Neural crest cell (in vitro differentiated cells): Measurements from ENCODE around the gene CCL22. TPM values are rescaled to one million over a fixed set of nuclear protein-coding genes. Genes with fewer than 3 reads are reported as not detected.
A peak's percentile ranks its signal among the peaks of the same experiment; 100 is the strongest.

Experiments used
- DNase-seq: peaks from one replicate; pipeline ENCODE4 v3.0.0; 2021; ENCODE audit warnings: low read depth, mixed read lengths, low spot score
- H3K27ac Mint-ChIP-seq: one replicate; pipeline ENCODE4 v1.8.0; 2021; ENCODE audit warnings: mild to moderate bottlenecking, mixed read lengths; ENCODE audit not compliant: unreplicated experiment
- H3K27me3 Mint-ChIP-seq: 2 replicates; pipeline ENCODE4 v1.8.0; 2021; ENCODE audit warnings: low read depth, mild to moderate bottlenecking, mixed read lengths
- H3K36me3 Mint-ChIP-seq: 2 replicates; pipeline ENCODE4 v1.8.0; 2021; ENCODE audit warnings: low read depth, mild to moderate bottlenecking, mixed read lengths
- H3K4me1 Mint-ChIP-seq: 2 replicates; pipeline ENCODE4 v1.8.0; 2021; ENCODE audit warnings: mixed read lengths
- H3K4me3 Mint-ChIP-seq: one replicate; pipeline ENCODE4 v1.8.0; 2021; ENCODE audit warnings: mild to moderate bottlenecking, mixed read lengths
- H3K9me3 Mint-ChIP-seq: 2 replicates; pipeline ENCODE4 v1.8.0; 2021; ENCODE audit warnings: mixed read lengths
- total RNA-seq: library from RNA; stranded (reverse); gene quantifications from 2 replicates; pipeline ENCODE4 v1.2.1, GENCODE V29; 2021
- TF ChIP-seq, protein P1 (sequence below): fragments of 200-600 bp; sonication (generic); conservative IDR thresholded peaks from 2 replicates; pipeline ENCODE4 v1.5.0; 2021; ENCODE audit warnings: antibody characterized with exemption, mild to moderate bottlenecking

CCL22 gene
- total RNA-seq, 1 donor from 2014 or later, result not detected

DNA sequence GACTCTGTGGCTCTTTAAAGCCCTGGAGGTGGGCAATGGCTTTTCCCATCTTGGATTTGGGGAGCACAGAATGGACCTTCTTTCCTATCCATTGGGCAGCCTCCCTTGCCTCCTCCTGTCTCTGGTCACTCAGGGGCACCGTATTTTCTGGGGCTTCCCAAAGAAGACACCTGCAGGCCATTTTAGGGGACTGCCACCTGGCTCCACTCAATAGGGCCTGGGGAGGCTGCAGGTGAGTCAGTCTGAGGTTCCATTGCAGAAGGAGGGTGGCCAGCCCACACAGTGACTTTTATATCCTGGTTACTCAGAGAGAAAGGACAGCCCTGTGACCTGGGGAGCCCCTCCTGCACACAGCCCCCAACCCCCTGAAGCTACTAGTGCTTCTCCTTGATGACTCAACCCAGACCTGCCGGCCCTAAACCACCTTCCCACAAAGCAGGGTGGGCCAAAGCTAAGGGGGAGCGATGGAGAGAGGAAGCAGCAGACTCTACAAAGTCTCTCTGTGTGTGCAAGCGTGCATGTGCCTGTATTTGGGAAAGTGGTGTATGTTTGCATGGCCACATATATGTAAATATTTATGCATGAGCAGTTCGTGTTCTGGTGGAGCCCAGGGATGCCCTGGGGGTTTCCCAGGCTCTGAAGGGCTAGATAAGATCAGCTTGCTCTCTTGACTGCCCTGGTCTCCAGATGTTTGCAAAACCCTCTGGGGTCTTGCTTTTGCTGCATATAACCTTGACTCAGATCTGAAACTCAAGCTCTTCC is 18.7 kb downstream of the CCL22 start:
- peaks cover 37% of the 10 kb centered on the region for H3K4me1 Mint-ChIP-seq
- TF ChIP-seq, protein P1, sequence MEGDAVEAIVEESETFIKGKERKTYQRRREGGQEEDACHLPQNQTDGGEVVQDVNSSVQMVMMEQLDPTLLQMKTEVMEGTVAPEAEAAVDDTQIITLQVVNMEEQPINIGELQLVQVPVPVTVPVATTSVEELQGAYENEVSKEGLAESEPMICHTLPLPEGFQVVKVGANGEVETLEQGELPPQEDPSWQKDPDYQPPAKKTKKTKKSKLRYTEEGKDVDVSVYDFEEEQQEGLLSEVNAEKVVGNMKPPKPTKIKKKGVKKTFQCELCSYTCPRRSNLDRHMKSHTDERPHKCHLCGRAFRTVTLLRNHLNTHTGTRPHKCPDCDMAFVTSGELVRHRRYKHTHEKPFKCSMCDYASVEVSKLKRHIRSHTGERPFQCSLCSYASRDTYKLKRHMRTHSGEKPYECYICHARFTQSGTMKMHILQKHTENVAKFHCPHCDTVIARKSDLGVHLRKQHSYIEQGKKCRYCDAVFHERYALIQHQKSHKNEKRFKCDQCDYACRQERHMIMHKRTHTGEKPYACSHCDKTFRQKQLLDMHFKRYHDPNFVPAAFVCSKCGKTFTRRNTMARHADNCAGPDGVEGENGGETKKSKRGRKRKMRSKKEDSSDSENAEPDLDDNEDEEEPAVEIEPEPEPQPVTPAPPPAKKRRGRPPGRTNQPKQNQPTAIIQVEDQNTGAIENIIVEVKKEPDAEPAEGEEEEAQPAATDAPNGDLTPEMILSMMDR, result no peak
- H3K4me3 Mint-ChIP-seq, result no peak overlapping the region
- no peaks in the 10 kb centered on the region for H3K36me3 Mint-ChIP-seq
- no peaks in the 10 kb centered on the region for H3K9me3 Mint-ChIP-seq
- H3K27me3 Mint-ChIP-seq, result no peaks in the 10 kb centered on the region
- H3K27ac Mint-ChIP-seq, result peak overlapping the region; percentile 92
- no peak for DNase-seq

- H3K36me3 Mint-ChIP-seq, result no peaks in the 10 kb centered on the region
- no peak overlapping the region for H3K4me3 Mint-ChIP-seq
- no peak overlapping the region for H3K27ac Mint-ChIP-seq
Measured at GRCh38 chr16:57379579-57379978, 21.0 kb downstream of the CCL22 start.

GRCh38 chr16:57380671-57381462 is 22.3 kb downstream of the CCL22 start:
- Mint-ChIP-seq H3K4me1 (peaks cover 14% of the 10 kb centered on the region), H3K27ac (no peak overlapping the region)
- no peak for DNase-seq

More at GRCh38 chr16:57379579-57379978, 21.0 kb downstream of the CCL22 start:
- Mint-ChIP-seq H3K27me3 (no peaks in the 10 kb centered on the region), H3K9me3 (no peaks in the 10 kb centered on the region), H3K4me1 (peaks cover 16% of the 10 kb centered on the region)
- TF ChIP-seq, protein P1, result no peak
- DNase-seq, result no peak

GRCh38 chr16:57381791-57382534 is 23.4 kb downstream of the CCL22 start:
- no peaks in the 10 kb centered on the region for H3K9me3 Mint-ChIP-seq
- H3K27me3 Mint-ChIP-seq, result peaks cover 3% of the 10 kb centered on the region
- peaks cover 14% of the 10 kb centered on the region for H3K4me1 Mint-ChIP-seq
- H3K4me3 Mint-ChIP-seq, result no peak overlapping the region
- TF ChIP-seq, protein P1, result no peak
- H3K27ac Mint-ChIP-seq, result no peak overlapping the region
- DNase-seq, result no peak
- no peaks in the 10 kb centered on the region for H3K36me3 Mint-ChIP-seq

More at GRCh38 chr16:57380671-57381462, 22.3 kb downstream of the CCL22 start:
- TF ChIP-seq, protein P1, result no peak
- H3K27me3 Mint-ChIP-seq, result no peaks in the 10 kb centered on the region
- no peak overlapping the region for H3K4me3 Mint-ChIP-seq
- H3K9me3 Mint-ChIP-seq, result no peaks in the 10 kb centered on the region
- no peaks in the 10 kb centered on the region for H3K36me3 Mint-ChIP-seq

- H3K27me3 Mint-ChIP-seq, result peaks cover 3% of the 10 kb centered on the region
- H3K36me3 Mint-ChIP-seq, result no peaks in the 10 kb centered on the region
- no peak overlapping the region for H3K27ac Mint-ChIP-seq
- no peaks in the 10 kb centered on the region for H3K9me3 Mint-ChIP-seq
- no peak for DNase-seq
- H3K4me1 Mint-ChIP-seq, result peaks cover 9% of the 10 kb centered on the region
- TF ChIP-seq, protein P1, result no peak
- H3K4me3 Mint-ChIP-seq, result no peak overlapping the region
Measured at GRCh38 chr16:57382535-57383275, 24.1 kb downstream of the CCL22 start.
